Activated T-cell treated with anti-CD3 and anti-CD28 coated beads, Interleukin-2, amount 50 U/mL, for 48 hours (primary cell): ENCODE measurements around the gene ITGB3BP.
"Not testable (repeated sequence)": the region's sequence is repeated elsewhere in the genome, so short reads cannot be mapped to it uniquely, and the experiment has no call there.

Source experiments
- DNase-seq, 2 experiments: peaks; one replicate each; pipeline ENCODE4 v3.0.0-alpha.2; 2020

Gene ITGB3BP, protein sequence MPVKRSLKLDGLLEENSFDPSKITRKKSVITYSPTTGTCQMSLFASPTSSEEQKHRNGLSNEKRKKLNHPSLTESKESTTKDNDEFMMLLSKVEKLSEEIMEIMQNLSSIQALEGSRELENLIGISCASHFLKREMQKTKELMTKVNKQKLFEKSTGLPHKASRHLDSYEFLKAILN

DNA sequence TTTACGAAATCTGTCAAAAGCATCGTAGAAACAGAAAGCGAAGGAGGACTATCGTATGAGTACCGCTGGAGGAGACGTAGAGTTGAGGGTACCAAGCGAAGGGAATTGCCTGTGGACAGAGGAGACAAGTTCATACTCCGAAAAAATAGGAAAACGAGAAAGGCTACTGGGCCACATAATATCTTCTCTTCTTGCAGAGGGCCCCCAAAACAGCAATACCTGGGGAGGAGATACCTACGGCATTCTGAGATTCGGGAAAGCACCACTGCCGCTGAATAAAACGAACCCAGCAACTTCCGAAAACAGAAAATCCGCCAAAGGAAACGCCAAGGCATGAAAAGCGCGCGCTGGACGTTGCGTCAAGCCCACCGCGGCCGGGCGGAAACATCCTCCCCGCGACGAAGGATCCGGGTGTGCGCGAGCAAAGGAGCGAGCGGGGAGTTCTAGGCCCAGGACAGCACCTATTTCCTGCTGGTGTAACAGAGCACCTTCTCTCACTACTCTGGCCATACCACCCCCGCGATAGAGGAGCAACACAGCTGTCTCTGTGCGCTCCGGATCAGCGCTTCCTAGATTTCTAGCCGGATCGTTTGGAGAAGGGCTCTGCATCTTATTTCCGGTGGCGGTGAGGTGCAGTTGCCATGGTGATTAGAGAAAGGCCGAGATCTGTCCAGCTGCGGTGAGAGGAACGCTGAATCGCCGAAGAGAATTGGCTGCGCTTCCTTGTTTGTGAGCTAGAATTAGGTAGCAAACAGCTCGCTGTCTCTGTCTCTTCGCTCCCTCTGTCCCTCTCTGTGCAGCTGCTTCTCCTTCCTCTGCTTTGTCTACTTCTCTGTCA, at the start of gene ITGB3BP, which contains the start of gene EFCAB7:
TSS of gene ITGB3BP (minus strand) at position 335 of the 838 bp plus-strand sequence. CDS start at position 243, 92 bp downstream.
TSS of gene EFCAB7 (plus strand) at position 635 of the 838 bp plus-strand sequence. CDS start 2,048 bp downstream, outside the sequence.
- peak; percentile 91 to 92 for DNase-seq

DNA sequence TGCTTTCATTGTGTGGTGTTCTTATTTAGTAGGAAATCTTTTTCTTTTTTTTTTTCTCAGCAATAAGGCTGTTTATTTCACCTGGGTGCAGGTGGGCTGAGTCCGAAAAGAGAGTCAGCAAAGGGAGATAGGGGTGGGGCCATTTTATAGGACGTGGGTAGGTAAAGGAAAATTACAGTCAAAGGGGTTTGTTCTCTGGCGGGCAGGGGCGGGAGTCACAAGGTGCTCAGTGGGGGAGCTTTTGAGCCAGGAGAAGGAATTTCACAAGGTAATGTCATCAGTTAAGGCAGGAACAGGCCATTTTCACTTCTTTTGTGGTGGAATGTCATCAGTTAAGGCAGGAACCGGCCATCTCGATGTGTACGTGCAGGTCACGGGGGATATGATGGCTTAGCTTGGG, 49.7 kb upstream of the ITGB3BP start:
- not testable (repeated sequence) for DNase-seq

DNA sequence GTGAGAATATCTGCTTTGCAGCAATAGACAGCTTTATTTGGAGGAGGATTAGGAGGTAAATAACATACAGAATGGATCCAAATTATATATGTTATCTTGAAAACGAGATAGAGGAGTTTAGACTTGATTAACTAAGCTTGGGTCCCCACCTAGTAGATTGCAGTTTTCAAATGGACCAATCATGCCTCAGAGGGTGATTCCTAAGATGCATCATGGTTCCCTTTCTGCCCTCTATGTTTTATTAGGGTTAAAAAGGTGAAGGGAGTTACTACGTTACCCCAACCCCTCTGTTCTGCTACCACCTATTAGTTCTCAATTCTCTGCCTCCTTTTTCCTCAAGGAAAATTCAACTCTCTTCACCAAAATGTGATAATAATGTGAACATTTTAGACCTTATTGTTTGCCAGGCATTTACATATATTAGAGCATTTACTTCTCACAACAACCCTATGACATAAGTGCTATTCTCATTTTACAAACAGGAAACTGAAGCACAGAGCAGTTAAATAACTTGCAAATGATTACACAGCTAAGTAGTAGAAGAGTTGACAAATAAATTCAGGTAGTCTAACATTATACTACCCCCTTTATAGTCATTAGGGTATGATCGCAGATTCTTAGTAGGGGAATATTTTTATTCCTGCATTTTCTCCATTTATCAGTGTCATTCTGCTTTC, 46.8 kb upstream of the ITGB3BP start:
- DNase-seq = no peak

DNA sequence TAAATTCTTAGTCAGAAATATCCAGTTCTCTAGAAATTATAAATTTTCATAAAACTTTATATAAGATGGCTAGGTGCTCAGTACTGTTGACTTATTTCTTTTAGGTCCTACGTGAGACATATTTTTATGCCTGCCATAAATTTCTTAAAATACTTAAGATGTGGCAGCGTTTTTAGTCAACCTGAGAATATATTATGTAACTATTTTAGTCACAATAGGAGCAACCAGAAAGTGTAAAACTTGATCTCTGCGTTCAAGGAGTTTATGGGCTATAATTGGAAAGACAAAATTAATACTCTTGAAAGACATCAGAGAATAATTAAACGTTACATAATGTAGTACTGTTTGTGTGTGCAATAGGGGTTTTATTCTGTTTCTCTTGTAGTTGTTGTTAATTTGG, 46.0 kb upstream of the ITGB3BP start:
- DNase-seq = no peak

DNA sequence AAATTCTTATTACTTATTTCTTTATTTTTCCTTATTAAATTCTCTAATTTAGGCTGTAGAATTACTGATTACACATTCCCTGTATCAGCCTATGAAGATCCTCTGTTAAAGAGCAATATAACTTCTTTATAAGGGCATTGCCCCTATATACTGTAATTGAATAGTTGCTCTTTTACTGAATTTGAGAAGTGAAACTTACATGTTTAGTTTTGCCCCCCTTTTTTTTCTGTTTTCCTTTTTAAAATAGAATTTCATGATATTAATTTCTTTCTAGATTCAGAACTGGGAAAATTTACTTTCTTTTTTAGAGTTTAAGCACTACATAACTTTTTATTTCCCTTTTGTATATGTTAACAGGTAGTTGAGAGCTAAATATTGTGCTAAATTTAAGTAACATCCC, 40.7 kb upstream of the ITGB3BP start:
- no peak for DNase-seq

DNA sequence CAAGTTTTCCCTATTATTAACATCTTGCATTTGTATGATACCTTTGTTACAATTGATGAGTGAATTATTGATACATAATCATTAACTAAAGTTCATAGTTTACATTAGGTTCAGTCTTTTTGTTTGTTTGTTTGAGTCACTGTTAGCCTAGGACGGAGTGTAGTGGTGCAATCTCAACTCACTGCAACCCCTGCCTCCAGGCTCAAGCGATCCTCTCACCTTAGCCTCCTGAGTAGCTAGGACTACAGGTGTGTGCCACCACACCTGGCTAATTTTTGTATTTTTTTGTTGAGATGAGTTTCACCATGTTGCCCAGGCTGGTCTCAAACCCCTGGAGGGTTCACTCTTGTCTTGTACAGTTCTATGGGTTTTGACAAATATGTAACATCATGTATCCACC, 36.3 kb upstream of the ITGB3BP start:
- no peak for DNase-seq

DNA sequence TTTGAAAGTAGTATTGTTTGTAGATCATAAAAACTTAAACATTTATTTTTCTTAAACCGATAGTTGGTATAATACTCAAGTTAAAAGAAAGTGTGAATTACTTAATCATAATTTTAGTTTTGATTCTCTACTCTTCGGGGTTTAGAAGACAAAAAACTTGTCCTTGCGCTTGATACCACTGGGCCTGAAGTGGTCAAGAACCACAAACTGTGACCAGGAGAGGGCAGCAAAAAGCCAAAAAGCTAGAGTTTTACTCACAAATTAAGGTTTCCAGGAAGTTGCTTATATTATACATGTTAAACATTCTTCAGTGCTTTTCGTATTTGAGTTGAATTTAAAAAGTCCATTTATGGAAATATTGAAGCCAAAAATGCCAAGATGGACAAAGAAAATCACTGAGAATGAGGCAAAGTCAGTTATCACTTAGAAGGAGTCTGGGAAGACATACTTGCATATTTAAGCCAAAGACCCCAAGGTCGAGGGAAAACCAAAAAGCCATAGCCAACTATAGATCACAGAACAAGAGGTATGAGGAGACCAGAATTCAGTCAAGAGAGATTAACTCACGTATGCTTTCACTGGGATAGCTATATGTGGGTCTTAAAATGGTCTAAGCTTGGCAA, 34.5 kb upstream of the ITGB3BP start:
- peak; percentile 24 to 32 for DNase-seq

DNA sequence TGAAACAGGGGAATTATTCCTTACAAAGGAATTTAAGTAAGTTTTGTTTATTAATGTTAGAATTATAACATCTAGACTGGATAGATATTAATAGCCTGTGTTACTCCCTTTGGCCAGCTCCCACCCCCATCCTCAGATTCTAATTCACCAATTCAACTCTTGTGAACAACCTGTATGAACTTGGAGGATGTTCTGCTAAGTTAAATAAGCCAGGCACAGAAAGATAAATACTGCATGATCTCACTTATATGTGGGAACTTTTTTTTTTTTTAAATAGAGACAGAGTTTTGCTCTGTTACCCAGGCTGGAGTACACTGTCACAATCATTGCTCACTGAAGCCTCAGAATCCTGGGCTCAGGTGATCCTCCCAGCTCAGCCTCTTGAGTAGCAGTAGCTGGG, 32.5 kb upstream of the ITGB3BP start:
- no peak for DNase-seq

DNA sequence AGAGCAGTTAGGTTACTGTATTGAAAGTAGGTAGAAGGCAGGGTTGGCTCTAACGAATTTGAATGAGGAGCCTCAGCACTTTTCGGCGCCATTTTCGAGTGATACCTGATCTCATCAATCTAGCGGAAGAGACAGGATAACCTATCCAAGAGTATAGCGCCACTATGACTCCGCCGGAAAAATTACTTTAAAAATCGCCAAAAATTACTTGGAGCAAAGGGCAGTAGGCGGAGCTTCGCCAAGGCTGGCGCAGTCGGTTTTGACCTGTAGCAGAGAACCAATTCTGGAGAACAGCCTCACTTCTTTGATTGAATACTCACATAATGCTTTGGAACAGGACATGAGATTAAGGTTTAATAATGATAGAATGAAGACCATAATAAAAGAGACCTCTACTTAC, 25.9 kb upstream of the ITGB3BP start:
- no peak for DNase-seq

DNA sequence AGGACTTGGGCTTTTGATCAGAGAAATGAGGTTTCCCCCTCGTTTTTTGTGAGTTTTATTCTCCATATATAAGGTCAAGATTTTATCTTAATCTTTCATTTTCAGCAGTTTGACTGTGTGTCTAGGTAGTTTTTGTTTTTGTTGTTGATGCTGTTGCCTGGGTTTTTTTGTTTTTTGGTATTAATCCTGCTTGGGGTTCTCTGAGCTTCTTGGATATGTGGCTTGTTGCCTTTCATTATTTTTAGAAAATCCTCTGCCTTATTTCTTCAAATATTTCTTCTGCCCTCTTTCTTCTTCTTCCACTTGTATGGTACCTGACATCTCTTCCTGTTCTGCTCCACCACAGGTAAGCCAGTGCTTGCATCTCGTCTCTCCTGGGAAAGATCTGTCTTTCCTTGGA, 25.3 kb upstream of the ITGB3BP start:
- no peak for DNase-seq

DNA sequence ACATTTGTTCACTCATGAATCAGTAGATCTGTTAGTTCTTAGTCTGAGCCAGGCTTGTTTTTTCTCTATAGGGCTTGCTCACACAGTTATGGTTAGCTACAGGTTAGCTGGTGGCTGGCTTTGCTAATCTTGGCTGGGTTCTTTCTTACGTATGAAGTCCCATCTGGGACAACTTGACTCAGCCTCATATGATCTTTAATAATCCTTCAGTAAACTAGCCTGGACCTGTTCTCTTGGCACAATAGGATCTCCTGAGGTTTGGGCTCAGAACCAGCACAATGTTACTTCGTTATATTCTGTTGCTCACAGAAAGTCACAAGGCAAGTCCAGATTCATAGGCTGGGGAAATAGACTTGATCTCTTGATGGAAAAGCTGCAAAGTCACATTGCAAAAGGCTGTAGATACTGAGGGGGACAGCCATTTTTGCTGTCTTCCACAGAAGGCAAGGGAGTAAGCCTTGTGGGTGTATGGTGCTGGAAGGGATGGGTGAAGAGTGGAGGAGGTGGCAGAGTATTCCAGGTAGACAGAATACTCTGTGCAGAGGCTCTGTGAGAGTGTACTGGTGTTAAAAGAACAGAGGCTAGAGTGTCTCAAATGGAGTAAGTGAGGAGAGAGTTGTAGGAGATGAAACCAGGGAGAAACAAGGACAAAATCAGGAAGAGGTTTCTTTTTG, 24.7 kb upstream of the ITGB3BP start:
- DNase-seq = no peak

DNA sequence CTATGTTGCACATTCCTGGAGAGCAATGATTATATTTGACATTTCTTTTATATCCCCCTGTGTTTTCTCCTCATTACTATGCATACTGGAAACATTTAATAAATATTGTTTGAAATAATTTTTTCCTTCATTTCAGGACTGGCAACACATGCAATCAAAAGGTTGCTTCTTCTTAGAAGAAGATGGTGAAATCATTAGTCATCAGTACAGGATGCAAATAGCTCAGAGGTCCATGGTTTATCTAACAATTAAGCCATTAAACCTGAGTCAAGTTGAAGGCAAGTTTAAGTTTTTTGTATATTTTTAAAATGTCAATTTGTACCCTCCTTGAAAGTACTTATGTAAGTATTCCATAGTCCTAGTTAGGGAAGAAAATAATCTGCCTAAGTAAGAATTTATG, 22.8 kb upstream of the ITGB3BP start:
- DNase-seq = no peak

DNA sequence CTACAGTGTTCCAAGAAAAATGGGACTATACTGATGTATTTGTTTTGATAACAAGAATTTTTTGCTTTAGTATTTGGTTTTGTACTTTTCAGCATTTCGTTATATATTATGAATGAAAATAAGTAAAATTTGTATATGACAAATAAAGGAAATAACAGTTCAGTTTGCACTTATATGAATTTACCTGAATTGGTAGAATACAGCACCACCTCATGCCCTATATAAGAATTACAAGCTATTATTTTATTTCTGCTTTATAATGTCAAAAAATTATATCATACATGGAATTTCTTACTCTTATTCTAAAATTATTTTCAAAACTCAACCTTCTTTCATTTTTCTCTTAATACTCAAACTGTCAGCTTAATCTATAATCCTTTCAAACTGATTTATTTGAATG, 14.9 kb upstream of the ITGB3BP start:
- no peak for DNase-seq

DNA sequence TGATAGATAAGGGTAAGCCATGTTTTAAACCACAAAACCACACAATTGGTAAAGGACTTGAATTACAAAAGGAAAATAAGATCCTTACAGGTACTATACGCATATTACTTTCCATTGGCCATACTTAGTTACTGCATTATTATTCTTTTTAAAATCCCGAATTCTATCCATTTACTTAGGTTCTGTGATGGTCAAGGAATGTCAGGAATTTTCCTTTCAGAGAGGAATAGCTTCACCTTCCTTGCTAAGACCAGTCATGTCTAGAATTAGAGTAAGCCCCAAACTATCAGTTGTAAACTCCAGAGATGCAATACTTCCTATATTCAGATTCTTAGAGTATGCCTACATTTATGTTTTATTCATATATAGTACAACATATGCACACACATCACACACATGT, 14.0 kb upstream of the ITGB3BP start:
- DNase-seq = no peak

DNA sequence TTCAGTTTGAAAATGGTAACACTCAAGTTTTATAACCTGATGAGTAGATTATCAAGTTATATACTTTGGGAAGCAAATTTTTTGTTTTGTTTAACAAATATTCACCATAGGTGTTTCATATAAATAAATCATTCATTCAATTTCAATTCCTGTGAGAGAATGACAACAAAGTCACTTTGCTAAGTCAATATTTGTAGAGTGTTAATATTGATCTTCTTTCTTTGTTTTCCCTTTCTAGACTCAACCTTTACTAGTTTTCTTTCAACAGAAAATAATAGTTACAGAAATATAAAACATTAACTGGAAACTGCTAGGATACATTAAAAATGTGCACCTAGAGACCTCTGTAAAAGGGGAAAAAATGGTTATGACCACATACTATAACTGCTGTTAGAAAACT, 11.4 kb upstream of the ITGB3BP start:
- DNase-seq = no peak

DNA sequence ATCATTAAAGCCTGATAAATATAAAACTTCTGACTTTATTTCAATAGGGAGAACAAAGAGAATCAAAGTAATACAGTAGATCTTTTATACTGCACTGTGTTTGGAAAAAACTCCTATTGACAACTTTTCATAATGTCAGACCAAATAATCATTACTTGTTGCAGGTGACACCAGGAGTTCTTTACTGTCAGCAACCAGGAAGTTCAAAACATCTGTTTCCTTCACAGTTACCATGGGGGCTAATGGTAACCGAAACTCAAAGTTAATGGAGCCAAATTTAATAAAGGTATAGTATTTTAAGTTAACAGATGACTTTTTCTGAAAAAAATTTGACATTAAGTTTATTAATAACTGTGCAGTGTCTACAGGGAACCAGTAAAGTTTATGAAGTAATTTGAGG, 10.9 kb upstream of the ITGB3BP start:
- no peak for DNase-seq

DNA sequence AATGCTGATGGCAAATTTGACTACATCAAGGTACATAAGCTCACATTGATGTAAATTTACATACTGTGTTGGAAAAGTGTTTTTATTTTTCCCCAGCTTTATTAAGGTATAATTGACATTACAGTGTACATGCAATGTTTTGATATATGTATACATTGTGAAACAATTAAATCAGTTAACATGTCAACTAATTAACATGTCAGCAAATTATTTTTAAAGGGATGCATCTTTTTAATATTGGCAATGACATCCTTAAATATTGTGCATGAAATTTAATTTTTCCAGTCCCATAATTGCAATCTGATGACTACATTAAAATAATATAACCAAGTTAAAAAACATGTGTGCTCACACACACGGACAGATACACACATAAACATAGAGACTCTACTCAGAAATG, 9.7 kb upstream of the ITGB3BP start:
- no peak for DNase-seq

DNA sequence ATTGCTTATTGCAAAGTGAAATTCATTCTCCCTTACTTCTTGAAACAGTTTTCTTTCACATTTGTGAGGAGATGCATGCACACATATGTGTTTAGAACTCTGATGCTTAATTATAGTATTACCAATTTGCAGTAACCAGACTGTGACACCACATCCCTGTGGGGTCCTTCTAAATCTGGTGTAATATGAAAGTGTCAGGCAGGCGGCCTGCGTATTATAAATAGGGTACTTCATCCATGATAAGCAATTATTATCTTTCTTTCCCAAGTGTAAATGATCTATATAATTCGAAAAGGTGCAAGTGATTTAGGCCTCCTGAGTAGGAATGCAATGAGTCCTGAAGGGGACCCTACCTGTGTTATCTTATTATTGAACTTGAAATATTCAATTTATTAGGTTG, 1.2 kb upstream of the ITGB3BP start:
- no peak for DNase-seq

DNA sequence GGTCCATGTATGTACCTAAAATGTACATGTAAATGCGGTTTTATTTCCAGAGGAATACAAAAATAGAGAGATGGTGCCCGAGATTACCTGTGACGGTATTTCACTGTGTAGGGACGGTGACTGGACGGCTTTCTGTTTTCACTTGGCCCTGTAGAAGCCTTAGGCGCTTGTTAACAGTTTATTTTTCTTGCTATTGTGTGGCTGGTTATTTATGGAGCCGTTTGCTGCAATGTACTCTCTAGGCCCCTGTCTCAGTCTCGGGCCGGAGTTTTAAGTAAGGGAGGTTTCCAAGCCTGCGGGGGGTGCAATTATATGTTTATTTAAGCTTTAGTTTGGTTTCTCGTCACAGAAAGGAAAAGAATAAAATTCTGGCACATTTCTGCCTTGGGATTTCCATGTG, 713 bp upstream of the ITGB3BP start:
- DNase-seq = no peak

DNA sequence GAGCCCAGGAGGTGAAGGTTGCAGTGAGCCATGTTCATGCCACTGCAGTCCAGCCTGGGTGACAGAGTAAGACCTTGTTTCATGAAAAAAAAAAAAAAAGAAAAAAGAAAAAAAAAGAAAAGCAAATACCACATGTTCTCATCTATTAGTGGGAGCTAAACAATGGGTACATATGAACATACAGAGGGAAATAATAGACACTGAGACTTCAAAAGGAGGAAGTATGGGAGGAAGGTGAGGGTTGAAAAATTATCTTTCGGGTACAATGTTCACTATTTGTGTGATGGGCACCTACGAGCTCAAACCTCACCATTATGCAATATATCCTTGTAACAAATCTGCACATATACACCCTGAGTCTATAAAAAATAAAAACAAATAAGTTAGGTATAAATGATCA, 6.4 kb downstream of the ITGB3BP start:
- DNase-seq = no peak

DNA sequence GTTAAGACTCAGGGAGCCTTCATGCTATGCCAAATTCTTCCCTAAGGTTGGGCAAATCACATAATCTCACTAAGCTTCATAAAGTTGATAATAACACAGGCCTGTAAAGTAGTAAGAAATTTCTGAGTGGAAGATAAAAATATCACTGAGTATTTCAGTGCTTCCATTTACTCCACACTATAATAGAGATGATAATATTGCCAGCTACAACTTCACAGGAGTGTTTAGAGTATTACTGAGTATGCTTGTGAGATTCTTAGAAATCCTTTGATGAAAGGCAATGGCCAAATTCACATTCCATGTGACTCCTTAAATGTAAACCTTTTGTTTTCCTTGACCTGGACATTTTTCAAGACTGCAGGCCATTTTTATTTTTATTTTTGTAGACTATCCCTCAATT, 10.4 kb downstream of the ITGB3BP start:
- no peak for DNase-seq

DNA sequence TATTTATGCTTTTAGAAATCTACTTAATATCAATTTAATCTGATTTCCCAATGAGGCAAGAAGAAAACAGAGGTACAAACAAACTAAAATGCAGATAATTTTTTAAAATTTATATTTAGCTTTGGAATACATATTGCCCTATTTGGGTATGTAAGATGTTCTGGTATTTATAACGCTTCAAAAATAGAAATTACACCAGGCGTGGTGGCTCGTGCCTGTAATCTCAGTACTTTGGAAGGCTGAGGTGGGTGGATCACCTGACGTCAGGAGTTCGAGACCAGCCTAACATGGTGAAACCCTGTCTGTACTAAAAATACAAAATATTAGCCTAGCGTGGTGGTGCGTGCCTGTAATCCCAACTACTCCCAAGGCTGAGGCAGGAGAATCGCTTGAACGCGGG, 13.3 kb downstream of the ITGB3BP start:
- DNase-seq = no peak

DNA sequence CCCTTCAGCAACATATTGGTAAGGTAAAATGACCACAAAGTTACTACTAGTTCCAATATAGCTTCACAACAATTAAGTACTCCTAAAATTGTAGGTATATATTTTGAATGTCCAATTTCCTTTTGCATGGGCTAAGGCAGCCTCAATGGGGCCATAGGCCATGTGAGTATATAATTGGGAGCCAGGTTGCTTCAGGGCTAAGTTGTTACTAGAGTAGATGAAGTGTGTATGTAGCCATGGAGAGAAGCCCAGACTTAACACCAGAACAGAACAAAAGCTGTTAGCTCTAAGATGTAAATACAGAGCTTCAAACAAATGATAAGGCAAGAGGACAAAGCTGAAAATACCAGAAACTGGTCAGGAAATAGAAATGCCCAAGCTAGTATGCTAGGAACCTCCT, 16.2 kb downstream of the ITGB3BP start:
- DNase-seq = no peak
